ENCODE measurements around the gene BORCS6. TPM values are rescaled to one million over a fixed set of nuclear protein-coding genes. Genes with fewer than 3 reads are reported as not detected.

BORCS6 gene
- total and polyA plus RNA-seq, 2 of the 13 experiments (the other 11 are each of a cell fraction or from before 2014, with no cell fraction given), result 2.0 to 5.1 TPM

DNA sequence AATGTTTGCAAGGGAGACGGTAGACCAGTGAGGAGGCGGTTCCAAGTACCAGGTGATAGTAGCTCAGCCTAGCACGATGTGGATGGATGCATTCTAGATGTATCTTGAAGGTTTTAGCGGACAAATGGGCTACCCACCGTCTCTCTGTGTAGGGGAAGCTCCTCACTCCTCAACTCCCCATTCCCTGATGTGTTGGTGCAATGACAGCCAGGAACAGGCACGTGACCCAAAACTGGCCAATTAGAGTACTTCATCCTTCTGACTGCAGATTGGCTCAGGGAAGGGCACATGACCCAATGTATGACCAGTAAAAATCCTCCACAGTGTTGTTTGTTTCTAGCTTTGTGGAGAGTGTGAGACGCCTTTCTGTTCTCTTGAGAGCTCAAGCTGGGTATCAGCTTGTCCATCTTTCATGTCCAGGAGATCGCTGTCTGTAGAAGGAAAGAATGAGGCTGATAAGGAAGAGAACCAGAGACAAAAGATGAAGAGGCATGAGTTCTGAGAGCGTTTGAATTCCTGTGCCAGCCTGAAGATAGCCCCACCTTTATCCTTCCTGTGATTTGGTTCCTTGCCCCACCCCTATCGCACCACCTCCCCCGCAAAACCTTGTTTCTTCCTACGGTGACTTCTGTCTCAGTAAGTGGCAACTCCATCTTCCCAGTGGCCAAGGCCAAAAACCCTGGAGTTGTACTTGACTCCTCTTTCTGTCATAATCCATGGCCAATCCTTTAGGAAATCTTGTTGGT lies 2.3 kb upstream of the BORCS6 start (continued):
- TF ChIP-seq, protein P1, sequence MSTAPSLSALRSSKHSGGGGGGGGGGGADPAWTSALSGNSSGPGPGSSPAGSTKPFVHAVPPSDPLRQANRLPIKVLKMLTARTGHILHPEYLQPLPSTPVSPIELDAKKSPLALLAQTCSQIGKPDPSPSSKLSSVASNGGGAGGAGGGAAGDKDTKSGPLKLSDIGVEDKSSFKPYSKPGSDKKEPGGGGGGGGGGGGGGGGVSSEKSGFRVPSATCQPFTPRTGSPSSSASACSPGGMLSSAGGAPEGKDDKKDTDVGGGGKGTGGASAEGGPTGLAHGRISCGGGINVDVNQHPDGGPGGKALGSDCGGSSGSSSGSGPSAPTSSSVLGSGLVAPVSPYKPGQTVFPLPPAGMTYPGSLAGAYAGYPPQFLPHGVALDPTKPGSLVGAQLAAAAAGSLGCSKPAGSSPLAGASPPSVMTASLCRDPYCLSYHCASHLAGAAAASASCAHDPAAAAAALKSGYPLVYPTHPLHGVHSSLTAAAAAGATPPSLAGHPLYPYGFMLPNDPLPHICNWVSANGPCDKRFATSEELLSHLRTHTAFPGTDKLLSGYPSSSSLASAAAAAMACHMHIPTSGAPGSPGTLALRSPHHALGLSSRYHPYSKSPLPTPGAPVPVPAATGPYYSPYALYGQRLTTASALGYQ (CRISPR knock-in tag; IDR thresholded peaks at IDR 0.05), result no peak
- TF ChIP-seq SMARCE1 (IDR thresholded peaks at IDR 0.05; ENCODE audit: borderline replicate concordance) (no peak), MBNL3 (CRISPR knock-in tag; conservative IDR thresholded peaks at IDR 0.05) (no peak), RFX5 (IDR thresholded peaks at IDR 0.05; ENCODE audit: low read depth, low read length) (no peak), HOXA5 (CRISPR knock-in tag; IDR thresholded peaks at IDR 0.05) (no peak), PCBP1 (IDR thresholded peaks at IDR 0.05; ENCODE audit: borderline replicate concordance, low read depth, low read length) (no peak), ZNF766 (CRISPR knock-in tag; IDR thresholded peaks at IDR 0.05; ENCODE audit: borderline replicate concordance) (no peak), FOXM1 (CRISPR knock-in tag; IDR thresholded peaks at IDR 0.05) (no peak), RFX1 (IDR thresholded peaks at IDR 0.05) (no peak), XRCC5 (optimal IDR thresholded peaks at IDR 0.05; ENCODE audit: low read length) (peak; percentile 14), GLI4 (CRISPR knock-in tag; IDR thresholded peaks at IDR 0.05; ENCODE audit: borderline replicate concordance) (no peak), FOXP1 (IDR thresholded peaks at IDR 0.05) (no peak), FOXP1 (CRISPR knock-in tag; IDR thresholded peaks at IDR 0.05) (no peak; the same call in 1 of the 2 replicates)
- TF ChIP-seq, protein P2, sequence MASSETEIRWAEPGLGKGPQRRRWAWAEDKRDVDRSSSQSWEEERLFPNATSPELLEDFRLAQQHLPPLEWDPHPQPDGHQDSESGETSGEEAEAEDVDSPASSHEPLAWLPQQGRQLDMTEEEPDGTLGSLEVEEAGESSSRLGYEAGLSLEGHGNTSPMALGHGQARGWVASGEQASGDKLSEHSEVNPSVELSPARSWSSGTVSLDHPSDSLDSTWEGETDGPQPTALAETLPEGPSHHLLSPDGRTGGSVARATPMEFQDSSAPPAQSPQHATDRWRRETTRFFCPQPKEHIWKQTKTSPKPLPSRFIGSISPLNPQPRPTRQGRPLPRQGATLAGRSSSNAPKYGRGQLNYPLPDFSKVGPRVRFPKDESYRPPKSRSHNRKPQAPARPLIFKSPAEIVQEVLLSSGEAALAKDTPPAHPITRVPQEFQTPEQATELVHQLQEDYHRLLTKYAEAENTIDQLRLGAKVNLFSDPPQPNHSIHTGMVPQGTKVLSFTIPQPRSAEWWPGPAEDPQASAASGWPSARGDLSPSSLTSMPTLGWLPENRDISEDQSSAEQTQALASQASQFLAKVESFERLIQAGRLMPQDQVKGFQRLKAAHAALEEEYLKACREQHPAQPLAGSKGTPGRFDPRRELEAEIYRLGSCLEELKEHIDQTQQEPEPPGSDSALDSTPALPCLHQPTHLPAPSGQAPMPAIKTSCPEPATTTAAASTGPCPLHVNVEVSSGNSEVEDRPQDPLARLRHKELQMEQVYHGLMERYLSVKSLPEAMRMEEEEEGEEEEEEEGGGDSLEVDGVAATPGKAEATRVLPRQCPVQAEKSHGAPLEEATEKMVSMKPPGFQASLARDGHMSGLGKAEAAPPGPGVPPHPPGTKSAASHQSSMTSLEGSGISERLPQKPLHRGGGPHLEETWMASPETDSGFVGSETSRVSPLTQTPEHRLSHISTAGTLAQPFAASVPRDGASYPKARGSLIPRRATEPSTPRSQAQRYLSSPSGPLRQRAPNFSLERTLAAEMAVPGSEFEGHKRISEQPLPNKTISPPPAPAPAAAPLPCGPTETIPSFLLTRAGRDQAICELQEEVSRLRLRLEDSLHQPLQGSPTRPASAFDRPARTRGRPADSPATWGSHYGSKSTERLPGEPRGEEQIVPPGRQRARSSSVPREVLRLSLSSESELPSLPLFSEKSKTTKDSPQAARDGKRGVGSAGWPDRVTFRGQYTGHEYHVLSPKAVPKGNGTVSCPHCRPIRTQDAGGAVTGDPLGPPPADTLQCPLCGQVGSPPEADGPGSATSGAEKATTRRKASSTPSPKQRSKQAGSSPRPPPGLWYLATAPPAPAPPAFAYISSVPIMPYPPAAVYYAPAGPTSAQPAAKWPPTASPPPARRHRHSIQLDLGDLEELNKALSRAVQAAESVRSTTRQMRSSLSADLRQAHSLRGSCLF (CRISPR knock-in tag; IDR thresholded peaks at IDR 0.05; ENCODE audit: borderline replicate concordance), result no peak
- TF ChIP-seq, protein P3, sequence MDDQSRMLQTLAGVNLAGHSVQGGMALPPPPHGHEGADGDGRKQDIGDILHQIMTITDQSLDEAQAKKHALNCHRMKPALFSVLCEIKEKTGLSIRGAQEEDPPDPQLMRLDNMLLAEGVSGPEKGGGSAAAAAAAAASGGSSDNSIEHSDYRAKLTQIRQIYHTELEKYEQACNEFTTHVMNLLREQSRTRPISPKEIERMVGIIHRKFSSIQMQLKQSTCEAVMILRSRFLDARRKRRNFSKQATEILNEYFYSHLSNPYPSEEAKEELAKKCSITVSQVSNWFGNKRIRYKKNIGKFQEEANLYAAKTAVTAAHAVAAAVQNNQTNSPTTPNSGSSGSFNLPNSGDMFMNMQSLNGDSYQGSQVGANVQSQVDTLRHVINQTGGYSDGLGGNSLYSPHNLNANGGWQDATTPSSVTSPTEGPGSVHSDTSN (CRISPR knock-in tag; IDR thresholded peaks at IDR 0.05; ENCODE audit: borderline replicate concordance), result no peak
- TF ChIP-seq, protein P4, sequence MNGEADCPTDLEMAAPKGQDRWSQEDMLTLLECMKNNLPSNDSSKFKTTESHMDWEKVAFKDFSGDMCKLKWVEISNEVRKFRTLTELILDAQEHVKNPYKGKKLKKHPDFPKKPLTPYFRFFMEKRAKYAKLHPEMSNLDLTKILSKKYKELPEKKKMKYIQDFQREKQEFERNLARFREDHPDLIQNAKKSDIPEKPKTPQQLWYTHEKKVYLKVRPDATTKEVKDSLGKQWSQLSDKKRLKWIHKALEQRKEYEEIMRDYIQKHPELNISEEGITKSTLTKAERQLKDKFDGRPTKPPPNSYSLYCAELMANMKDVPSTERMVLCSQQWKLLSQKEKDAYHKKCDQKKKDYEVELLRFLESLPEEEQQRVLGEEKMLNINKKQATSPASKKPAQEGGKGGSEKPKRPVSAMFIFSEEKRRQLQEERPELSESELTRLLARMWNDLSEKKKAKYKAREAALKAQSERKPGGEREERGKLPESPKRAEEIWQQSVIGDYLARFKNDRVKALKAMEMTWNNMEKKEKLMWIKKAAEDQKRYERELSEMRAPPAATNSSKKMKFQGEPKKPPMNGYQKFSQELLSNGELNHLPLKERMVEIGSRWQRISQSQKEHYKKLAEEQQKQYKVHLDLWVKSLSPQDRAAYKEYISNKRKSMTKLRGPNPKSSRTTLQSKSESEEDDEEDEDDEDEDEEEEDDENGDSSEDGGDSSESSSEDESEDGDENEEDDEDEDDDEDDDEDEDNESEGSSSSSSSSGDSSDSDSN (CRISPR knock-in tag; IDR thresholded peaks at IDR 0.05), result no peak
- TF ChIP-seq, protein P5, sequence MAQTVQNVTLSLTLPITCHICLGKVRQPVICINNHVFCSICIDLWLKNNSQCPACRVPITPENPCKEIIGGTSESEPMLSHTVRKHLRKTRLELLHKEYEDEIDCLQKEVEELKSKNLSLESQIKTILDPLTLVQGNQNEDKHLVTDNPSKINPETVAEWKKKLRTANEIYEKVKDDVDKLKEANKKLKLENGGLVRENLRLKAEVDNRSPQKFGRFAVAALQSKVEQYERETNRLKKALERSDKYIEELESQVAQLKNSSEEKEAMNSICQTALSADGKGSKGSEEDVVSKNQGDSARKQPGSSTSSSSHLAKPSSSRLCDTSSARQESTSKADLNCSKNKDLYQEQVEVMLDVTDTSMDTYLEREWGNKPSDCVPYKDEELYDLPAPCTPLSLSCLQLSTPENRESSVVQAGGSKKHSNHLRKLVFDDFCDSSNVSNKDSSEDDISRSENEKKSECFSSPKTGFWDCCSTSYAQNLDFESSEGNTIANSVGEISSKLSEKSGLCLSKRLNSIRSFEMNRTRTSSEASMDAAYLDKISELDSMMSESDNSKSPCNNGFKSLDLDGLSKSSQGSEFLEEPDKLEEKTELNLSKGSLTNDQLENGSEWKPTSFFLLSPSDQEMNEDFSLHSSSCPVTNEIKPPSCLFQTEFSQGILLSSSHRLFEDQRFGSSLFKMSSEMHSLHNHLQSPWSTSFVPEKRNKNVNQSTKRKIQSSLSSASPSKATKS (CRISPR knock-in tag; IDR thresholded peaks at IDR 0.05), result no peak

Measured in HepG2 (cell line).